A549 treated with dexamethasone at 1 μM for 4 hours (cell line): Measurements from ENCODE around the gene TDRD1. TPM values are rescaled to one million over a fixed set of nuclear protein-coding genes. Genes with fewer than 3 reads are reported as not detected.

ENCODE experiments used
- total RNA-seq: library from RNA; stranded (reverse); fragments of 200-300 nt; extraction: Qiagen RNA extraction; gene quantifications from 5 replicates; pipeline ENCODE4 v1.2.3, GENCODE V29; 2022

The TDRD1 gene
- total RNA-seq: not detected in 5 replicates

GRCh38 chr10:114179148-114179547 lies at the start of gene TDRD1:
TDRD1 (plus strand) TSS chr10:114179353; CDS start chr10:114187832, 8,479 bp downstream.

GRCh38 chr10:114173921-114174694 lies 5.0 kb upstream of the TDRD1 start, which contains the start of gene CCDC186:
CCDC186 (minus strand) TSS chr10:114174203; CDS start chr10:114163268, 10,935 bp downstream.

GRCh38 chr10:114239117-114239993 lies 60.2 kb downstream of the TDRD1 start, which contains the start of gene VWA2:
VWA2 (plus strand) TSS chr10:114239254; CDS start chr10:114248714, 9,460 bp downstream.

Other genes with a start within 250 kb of the TDRD1 start
- gene ADRB1, start 135.5 kb upstream of the TDRD1 start, total RNA-seq: 0.95 to 1.5 TPM (median 1.3 TPM) in 5 replicates
- 4.0 to 7.3 TPM (median 5.9 TPM) in 5 replicates for gene CCDC186, start 5.2 kb upstream of the TDRD1 start, total RNA-seq
- 0.05 to 0.06 TPM (median 0.06 TPM) in 3 of 5 replicates, not detected in the others for gene VWA2, start 59.9 kb downstream of the TDRD1 start, total RNA-seq
- 20.2 to 24.3 TPM (median 21.7 TPM) in 5 replicates for gene AFAP1L2, start 225.1 kb downstream of the TDRD1 start, total RNA-seq